Activated naive CD8-positive, alpha-beta T cell treated with anti-CD3 and anti-CD28 coated beads, Interleukin-2, amount 50 U/mL, for 24 hours (primary cell): ENCODE measurements around the gene MAN1C1.

ENCODE experiments used
- ATAC-seq: fragments of 150-1000 bp; cut with Tn5 transposase; one replicate; pipeline ENCODE4 v1.10.0; 2021
- DNase-seq: peaks from one replicate; pipeline ENCODE4 v3.0.0; 2021
- H3K27ac Mint-ChIP-seq: one replicate; pipeline ENCODE4 v1.8.0; 2021; ENCODE audit warnings: mild to moderate bottlenecking, mixed read lengths
- H3K27me3 Mint-ChIP-seq: one replicate; pipeline ENCODE4 v1.8.0; 2021; ENCODE audit warnings: mixed read lengths
- H3K36me3 Mint-ChIP-seq: one replicate; pipeline ENCODE4 v1.8.0; 2021; ENCODE audit warnings: low read depth, mixed read lengths
- H3K4me1 Mint-ChIP-seq: one replicate; pipeline ENCODE4 v1.8.0; 2021; ENCODE audit warnings: mixed read lengths
- H3K4me3 Mint-ChIP-seq: one replicate; pipeline ENCODE4 v1.8.0; 2021; ENCODE audit warnings: mild to moderate bottlenecking, moderate library complexity, mixed read lengths
- H3K9me3 Mint-ChIP-seq: one replicate; pipeline ENCODE4 v1.8.0; 2021; ENCODE audit warnings: mixed read lengths

The MAN1C1 gene

DNA sequence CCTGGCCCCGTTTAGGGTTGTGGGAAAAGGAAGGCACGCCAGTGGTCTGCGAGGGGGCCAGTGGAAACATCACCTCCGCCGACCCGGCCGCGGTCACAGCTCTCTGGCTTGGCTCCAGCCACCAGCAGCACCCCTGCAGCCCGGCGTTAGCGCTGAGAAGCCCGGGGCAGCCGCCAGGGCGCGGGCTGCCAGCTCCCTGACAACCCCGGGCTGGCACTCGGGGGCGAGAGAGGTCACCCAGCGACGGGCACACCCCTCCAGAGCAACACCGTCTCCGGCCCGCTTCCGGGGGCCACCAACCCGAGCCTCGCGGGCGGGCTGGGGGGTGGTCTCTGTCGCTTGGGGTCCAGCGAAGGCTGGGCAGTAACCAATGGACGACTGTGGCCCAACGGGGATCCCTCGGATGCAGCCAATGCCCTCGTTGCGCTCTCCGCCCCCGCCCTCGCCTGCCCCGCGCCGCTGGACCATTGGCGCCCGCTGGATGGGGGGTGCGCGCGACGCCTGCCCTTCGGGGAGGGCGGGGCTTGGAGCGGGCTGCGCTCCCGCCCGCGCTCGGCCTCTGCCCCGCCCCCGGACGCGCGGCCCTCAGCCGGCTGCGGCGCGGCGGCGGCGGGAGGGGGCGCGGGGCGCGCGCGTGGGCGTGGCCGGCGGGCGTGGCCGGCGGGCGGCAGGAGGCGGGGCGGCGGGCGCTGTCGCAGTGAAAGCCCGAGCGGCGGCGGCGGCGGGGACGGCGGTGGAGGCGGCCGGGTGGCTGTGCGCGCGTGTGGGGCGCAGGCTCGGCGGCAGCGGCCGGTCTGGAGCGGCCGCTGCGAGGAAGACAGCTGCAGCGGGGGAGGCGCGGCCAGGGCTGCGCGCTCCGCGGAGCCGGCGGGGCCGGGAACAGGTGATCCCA is at the start of gene MAN1C1:
TSS of gene MAN1C1 (plus strand) at position 697 of the 892 bp plus-strand sequence. CDS start 1,007 bp downstream, outside the sequence.
- peak within 1 kb of the TSS; percentile 59 for H3K4me3 Mint-ChIP-seq
- peak; percentile 74 for DNase-seq
- H3K4me1 Mint-ChIP-seq, result peaks cover 57% of the 10 kb centered on the region
- H3K9me3 Mint-ChIP-seq, result no peaks in the 10 kb centered on the region
- peak; percentile 35 for ATAC-seq
- no peak within 1 kb of the TSS for H3K27ac Mint-ChIP-seq
- H3K27me3 Mint-ChIP-seq, result peaks cover 52% of the 10 kb centered on the region
- no peaks in the 10 kb centered on the region for H3K36me3 Mint-ChIP-seq

DNA sequence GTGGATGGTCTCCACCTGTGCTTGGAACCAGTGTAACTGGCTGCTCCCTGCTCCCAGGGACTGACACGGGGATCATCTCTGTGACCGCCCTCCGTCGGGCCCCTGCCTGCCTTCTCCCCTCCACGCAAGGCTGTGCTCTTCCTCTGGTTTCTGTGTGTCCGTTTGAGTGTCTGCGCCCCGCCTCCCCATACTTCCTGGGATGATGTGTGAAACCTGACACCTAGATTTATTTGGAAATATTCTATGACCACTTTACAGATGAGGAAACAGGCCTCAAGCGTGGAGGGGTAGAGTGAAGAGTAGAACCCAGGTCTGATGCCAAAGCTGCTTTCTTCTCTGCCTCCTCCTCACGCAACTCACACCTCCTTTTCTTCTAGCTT is 48.9 kb upstream of the MAN1C1 start:
- ATAC-seq (no peak), DNase-seq (no peak)
- H3K36me3 Mint-ChIP-seq, result no peaks in the 10 kb centered on the region
- no peaks in the 10 kb centered on the region for H3K9me3 Mint-ChIP-seq
- peaks cover 82% of the 10 kb centered on the region for H3K4me1 Mint-ChIP-seq
- no peak overlapping the region for H3K4me3 Mint-ChIP-seq
- H3K27ac Mint-ChIP-seq, result no peak overlapping the region
- no peaks in the 10 kb centered on the region for H3K27me3 Mint-ChIP-seq

DNA sequence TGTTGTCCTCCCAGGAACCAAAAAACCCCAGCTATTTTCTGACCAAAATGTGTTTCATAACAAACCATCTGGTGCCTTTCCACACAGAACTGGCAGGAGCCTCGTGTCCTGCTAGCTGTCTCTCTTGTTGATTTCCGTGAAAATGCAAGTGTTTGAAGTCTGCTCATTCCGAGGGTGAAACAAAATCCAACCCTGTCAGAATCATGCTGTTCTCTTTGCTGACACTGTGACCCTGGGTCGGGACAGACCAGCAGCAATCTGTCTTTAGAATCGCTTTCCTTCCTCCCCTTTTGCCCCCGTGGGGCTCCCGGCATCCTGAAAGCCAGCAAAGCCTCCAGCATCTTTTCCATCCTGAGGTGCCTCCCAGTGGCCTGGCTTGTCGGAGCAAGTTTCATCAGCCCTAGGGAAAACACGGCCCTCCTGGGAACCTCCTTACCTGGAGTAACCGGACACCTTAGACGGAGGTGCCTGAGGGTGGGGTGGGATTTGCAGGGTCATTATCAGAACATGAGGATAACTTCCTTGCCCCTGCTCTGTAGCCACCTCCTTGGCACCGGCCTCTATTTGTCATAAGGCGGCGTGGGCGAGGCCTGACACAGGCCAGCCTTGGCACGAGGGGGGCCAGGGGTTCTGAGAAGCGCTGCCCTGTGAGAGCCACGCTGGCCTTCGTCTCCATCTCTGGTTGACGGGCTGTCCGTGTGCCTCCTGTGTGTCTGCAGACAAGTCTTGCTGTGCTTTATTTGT is 48.3 kb upstream of the MAN1C1 start:
- no peak for ATAC-seq
- Mint-ChIP-seq H3K4me3 (no peak overlapping the region), H3K4me1 (peaks cover 82% of the 10 kb centered on the region), H3K9me3 (no peaks in the 10 kb centered on the region), H3K27me3 (no peaks in the 10 kb centered on the region), H3K36me3 (no peaks in the 10 kb centered on the region), H3K27ac (peak overlapping the region; percentile 49)
- DNase-seq, result no peak

DNA sequence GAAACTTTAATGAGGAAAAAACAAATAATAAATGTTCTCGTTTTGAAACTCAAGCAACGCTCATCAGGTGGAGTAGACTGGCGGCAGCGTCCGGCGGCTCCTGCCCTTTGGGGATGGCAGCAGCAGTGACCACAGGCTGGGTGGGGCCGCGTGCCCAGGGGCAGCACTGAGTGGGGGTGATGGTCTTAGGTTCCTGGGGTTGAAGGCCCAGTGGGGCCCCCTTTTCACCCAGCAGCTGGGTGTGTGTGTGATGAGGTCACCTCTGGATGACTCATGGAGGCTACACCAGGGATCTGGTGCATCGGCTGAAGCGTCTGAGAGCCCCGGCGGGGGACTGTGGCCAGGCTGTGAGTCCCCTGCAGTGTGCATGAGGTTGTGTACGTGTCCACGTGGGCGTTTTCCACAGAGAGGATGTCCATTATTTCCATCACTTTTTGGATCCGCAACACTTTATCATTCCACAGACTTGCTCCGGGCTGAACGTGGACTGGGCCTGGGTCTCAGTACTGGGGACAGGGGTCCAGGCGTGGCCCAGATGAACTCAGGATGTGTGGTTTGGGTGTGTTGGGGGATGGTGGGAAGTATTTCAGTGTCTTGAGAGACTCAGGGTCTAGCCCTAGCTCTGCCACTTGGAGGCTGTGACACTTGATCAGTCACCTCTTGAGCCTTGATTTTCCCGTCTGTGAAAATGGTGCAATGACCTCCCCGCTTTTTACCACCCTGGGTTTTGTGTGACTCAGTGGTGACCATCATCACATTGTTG is 47.6 kb upstream of the MAN1C1 start:
- Mint-ChIP-seq H3K27me3 (no peaks in the 10 kb centered on the region), H3K9me3 (no peaks in the 10 kb centered on the region), H3K4me1 (peaks cover 79% of the 10 kb centered on the region), H3K36me3 (no peaks in the 10 kb centered on the region), H3K27ac (peak overlapping the region; percentile 49), H3K4me3 (no peak overlapping the region)
- DNase-seq (peak; percentile 54), ATAC-seq (peak; percentile 77)

DNA sequence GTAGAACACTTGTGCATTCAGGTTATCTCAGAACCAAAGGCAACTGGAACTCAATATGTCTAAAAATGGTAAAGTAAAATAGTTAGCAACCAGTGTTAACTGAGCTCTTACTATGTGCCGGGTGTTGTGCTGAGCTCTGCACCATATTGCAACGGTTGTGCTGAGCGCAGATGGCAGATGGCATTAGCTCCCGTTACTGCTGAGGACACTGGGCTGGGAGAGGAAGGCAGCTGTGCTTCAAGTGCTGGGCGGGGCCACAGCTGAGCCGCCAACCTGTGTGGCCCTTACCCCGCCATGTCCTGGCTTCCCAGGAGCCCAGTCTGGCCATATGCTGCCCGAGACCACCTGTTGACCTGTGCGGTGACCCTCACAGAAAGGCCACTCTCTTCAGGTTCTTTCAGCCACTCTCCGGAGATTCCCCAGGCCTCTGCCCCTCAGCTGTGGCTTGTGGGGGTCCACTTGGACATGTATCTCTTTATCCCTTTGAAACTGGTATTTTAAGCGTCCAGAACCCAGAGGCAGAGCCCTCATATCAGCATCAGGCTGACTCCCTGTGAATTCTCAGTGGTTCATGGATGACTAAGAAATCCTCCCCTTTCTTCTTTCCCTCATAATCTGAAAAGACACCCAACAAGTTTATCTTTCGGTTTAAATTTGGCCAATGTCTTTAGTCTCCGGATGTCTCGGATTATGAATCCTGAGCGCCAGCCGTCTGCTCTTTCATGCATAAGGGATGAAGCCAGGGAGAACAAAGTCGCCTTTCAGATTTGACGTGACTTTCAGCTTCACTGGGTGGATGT is 46.8 kb upstream of the MAN1C1 start:
- no peak for DNase-seq
- no peak for ATAC-seq
- Mint-ChIP-seq H3K4me1 (peaks cover 73% of the 10 kb centered on the region), H3K27ac (no peak overlapping the region), H3K27me3 (no peaks in the 10 kb centered on the region), H3K9me3 (no peaks in the 10 kb centered on the region), H3K36me3 (no peaks in the 10 kb centered on the region), H3K4me3 (no peak overlapping the region)

DNA sequence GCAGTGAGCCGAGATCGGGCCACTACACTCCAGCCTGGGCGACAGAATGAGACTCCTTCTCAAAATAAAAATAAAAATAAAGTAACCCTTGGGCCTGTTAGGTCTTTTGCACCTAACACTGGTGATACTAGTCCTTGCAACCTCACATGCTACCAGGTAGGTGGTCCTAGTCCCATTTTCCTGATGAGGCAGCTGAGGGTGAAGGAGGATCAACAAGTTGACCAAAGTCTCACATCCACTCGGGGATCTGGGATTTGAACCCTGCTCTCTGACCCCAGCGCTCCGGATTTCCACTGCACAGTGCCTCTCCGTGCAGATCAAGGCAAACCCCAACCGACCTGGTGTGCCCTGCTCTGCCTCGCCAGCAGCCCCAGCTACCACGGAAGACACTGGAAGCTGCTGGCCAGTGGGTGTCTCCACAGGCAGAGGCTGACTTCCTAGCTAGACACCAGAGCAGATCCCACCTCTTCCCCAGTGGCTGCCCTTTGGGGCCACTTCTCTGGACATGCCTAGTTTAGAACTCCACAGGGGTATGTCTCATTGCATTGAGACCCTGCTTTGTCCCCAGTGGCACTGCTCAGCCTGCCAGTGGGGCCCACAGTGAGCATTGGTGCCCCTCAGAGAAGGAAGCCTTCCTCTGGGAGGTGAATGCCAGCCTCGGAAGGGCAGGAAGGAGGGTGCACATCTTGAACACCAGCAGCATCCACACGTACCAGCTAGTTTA is 45.6 kb upstream of the MAN1C1 start:
- no peaks in the 10 kb centered on the region for H3K27me3 Mint-ChIP-seq
- DNase-seq, result no peak
- ATAC-seq, result no peak
- no peaks in the 10 kb centered on the region for H3K36me3 Mint-ChIP-seq
- H3K27ac Mint-ChIP-seq, result no peak overlapping the region
- peaks cover 62% of the 10 kb centered on the region for H3K4me1 Mint-ChIP-seq
- no peak overlapping the region for H3K4me3 Mint-ChIP-seq
- H3K9me3 Mint-ChIP-seq, result no peaks in the 10 kb centered on the region

DNA sequence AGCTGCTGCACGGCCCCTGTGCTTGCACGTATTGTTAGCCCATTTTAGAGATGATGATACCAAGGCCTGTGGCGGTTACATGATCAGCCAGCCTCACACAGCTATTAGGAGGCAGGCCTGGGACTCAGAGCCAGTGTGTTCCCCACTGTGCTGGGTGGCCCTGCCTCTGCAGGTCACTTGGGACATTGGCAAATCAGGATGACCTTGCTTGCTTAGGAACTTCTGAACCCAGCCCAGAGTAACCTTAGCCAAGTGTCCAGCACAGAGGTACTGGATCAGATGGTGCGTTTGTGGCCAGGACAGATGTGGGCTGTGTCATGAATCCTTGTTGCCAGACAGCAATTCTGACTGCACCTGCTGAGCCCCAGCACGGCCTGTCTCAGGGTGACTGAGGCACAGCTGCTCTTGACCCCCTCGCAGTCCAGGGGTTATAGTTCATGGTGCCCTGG is 45.0 kb upstream of the MAN1C1 start:
- no peaks in the 10 kb centered on the region for H3K9me3 Mint-ChIP-seq
- H3K27ac Mint-ChIP-seq, result no peak overlapping the region
- no peaks in the 10 kb centered on the region for H3K27me3 Mint-ChIP-seq
- no peak for ATAC-seq
- H3K4me1 Mint-ChIP-seq, result peaks cover 56% of the 10 kb centered on the region
- no peak for DNase-seq
- H3K4me3 Mint-ChIP-seq, result no peak overlapping the region
- no peaks in the 10 kb centered on the region for H3K36me3 Mint-ChIP-seq

GRCh38 chr1:25572107-25572506 is 44.5 kb upstream of the MAN1C1 start:
- DNase-seq (no peak), ATAC-seq (no peak)
- H3K27me3 Mint-ChIP-seq, result no peaks in the 10 kb centered on the region
- no peaks in the 10 kb centered on the region for H3K36me3 Mint-ChIP-seq
- H3K9me3 Mint-ChIP-seq, result no peaks in the 10 kb centered on the region
- peaks cover 50% of the 10 kb centered on the region for H3K4me1 Mint-ChIP-seq
- no peak overlapping the region for H3K4me3 Mint-ChIP-seq
- H3K27ac Mint-ChIP-seq, result no peak overlapping the region

DNA sequence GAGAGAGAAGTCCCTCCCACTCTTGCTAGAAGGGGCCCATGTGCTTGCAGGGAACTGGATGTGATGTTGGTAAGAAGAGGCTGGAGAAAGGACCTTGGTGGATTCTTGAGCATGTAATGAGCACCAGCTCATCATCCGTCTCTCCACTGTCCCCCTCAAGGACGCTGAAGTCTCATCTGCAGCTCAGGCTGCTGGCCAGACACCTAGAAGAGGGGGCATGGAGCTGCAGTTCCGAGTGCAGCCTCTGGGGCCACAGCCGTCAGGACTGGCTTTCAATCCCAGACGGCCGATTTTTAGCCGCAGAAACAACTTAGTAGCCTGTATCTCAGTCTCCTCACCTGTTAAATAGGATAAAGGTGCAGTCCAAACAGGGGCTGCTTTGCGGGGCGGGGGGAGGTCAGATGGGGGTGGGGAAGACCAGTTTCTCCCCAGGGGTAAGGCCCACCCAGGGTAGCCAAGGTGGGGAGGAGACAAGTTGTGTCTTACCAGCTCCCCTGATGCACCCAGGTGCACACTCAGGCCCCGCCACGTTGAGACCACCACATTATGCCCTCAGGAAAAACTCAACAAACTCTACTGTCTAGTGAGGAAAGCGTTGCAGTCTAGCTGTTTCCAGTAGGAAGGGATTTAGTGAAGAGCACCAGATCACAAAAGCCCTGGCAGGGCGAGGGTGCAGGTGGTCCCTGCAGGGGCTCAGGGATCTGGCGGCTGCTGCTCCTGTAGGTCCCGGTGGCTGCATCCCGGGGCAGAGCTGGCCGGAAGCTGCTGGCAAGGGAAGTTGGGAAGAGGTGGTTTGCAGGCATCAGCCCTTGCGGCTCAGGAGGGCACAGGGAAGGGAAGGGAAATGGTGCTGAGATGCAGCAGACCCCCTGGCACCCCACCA is 43.6 kb upstream of the MAN1C1 start:
- Mint-ChIP-seq H3K27me3 (no peaks in the 10 kb centered on the region), H3K36me3 (no peaks in the 10 kb centered on the region), H3K4me3 (no peak overlapping the region), H3K4me1 (peaks cover 43% of the 10 kb centered on the region), H3K27ac (no peak overlapping the region), H3K9me3 (no peaks in the 10 kb centered on the region)
- no peak for ATAC-seq
- peak; percentile 65 for DNase-seq

DNA sequence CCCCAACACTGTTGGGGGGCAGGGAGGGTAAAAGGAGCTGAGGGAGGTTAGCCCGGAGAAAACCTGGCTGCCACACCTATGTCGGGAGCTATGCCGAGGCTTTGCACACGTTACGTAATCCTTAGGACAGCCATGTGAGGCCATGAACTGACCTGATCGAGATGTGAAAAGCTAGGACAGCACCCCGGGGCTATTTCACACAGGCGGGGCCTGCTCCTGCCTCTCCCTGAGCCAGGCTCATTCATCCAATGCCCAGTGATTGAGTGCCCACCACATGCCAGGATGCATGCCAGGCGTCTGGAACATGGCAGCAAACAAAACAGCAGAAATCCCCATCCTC is 43.0 kb upstream of the MAN1C1 start:
- ATAC-seq (no peak), DNase-seq (no peak)
- no peaks in the 10 kb centered on the region for H3K9me3 Mint-ChIP-seq
- H3K27me3 Mint-ChIP-seq, result no peaks in the 10 kb centered on the region
- H3K4me3 Mint-ChIP-seq, result no peak overlapping the region
- no peak overlapping the region for H3K27ac Mint-ChIP-seq
- H3K4me1 Mint-ChIP-seq, result peaks cover 37% of the 10 kb centered on the region
- no peaks in the 10 kb centered on the region for H3K36me3 Mint-ChIP-seq

- H3K4me3 Mint-ChIP-seq, result no peak overlapping the region
- DNase-seq (no peak), ATAC-seq (no peak)
- H3K4me1 Mint-ChIP-seq, result peaks cover 33% of the 10 kb centered on the region
- H3K36me3 Mint-ChIP-seq, result no peaks in the 10 kb centered on the region
- no peaks in the 10 kb centered on the region for H3K9me3 Mint-ChIP-seq
- H3K27me3 Mint-ChIP-seq, result no peaks in the 10 kb centered on the region
- H3K27ac Mint-ChIP-seq, result no peak overlapping the region
Observed at GRCh38 chr1:25573961-25574360, 42.6 kb upstream of the MAN1C1 start.

- H3K36me3 Mint-ChIP-seq, result no peaks in the 10 kb centered on the region
- H3K27ac Mint-ChIP-seq, result no peak overlapping the region
- no peaks in the 10 kb centered on the region for H3K27me3 Mint-ChIP-seq
- no peaks in the 10 kb centered on the region for H3K9me3 Mint-ChIP-seq
- ATAC-seq, result no peak
- no peak overlapping the region for H3K4me3 Mint-ChIP-seq
- H3K4me1 Mint-ChIP-seq, result peaks cover 21% of the 10 kb centered on the region
- DNase-seq, result no peak
Observed at GRCh38 chr1:25575191-25575590, 41.4 kb upstream of the MAN1C1 start.
